Thymus (tissue), 11 donors: ENCODE data around the gene SORCS3. TPM values are rescaled to one million over a fixed set of nuclear protein-coding genes. Genes with fewer than 3 reads are reported as not detected.

Source experiments
- DNase-seq, 9 donors: peaks; one replicate each; pipeline ENCODE4 v3.0.0-alpha.2; 2013; ENCODE audit warnings: low spot score in 9 of 9, low read depth in 6 of 9, missing footprints in 1 of 9
- H3K27ac ChIP-seq, 2 donors: one replicate each; pipeline ENCODE4 v1.5.1; 2013; ENCODE audit warnings: control low read depth in 1 of 2, low read depth in 1 of 2, low read length in 1 of 2, mild to moderate bottlenecking in 1 of 2, moderate library complexity in 1 of 2
- H3K27me3 ChIP-seq, 2 donors: one replicate each; pipeline ENCODE4 v1.5.1; 2013; ENCODE audit warnings: low read length in 1 of 2; ENCODE audit not compliant: control insufficient read depth in 2 of 2, insufficient read depth in 1 of 2
- H3K36me3 ChIP-seq, 2 donors: one replicate each; pipeline ENCODE4 v1.5.1; 2013; ENCODE audit warnings: low read length in 1 of 2, mild to moderate bottlenecking in 1 of 2, moderate library complexity in 1 of 2; ENCODE audit not compliant: control insufficient read depth in 2 of 2, insufficient read depth in 2 of 2
- H3K4me1 ChIP-seq, 2 donors: one replicate each; pipeline ENCODE4 v1.5.1; 2013; ENCODE audit warnings: low read length in 2 of 2; ENCODE audit not compliant: control insufficient read depth in 2 of 2, insufficient read depth in 2 of 2
- H3K4me3 ChIP-seq, 2 donors: one replicate each; pipeline ENCODE4 v1.5.1; 2013; ENCODE audit warnings: low read length in 2 of 2, control low read depth in 1 of 2, mild to moderate bottlenecking in 1 of 2
- H3K9me3 ChIP-seq, 2 donors: one replicate each; pipeline ENCODE4 v1.5.1; 2013; ENCODE audit warnings: low read length in 1 of 2, mild to moderate bottlenecking in 1 of 2; ENCODE audit not compliant: control insufficient read depth in 2 of 2, insufficient read depth in 1 of 2
- WGBS: extraction: QIAGEN DNeasy Blood & Tissue Kit; methylation state at CpG from one replicate; pipeline ENCODE4 v1.1.7; 2013; 5-methylcytosine and 5-hydroxymethylcytosine counted together
- polyA plus RNA-seq: library from polyadenylated mRNA; stranded (reverse); fragments of 200-250 nt; gene quantifications from one replicate; pipeline ENCODE4 v1.2.3, GENCODE V29; 2013
- total RNA-seq: library from RNA; stranded (reverse); fragments of 120-200 nt; gene quantifications from one replicate; pipeline ENCODE4 v1.2.4, GENCODE V29; 2013
- donor health status: healthy.

The SORCS3 gene
- total and polyA plus RNA-seq, 2 donors = 0.05 TPM

- 44% methylated on average over 14 of the region's 14 CpGs for WGBS
- no peaks in the 10 kb centered on the region for H3K9me3 ChIP-seq
- no peaks in the 10 kb centered on the region for H3K36me3 ChIP-seq
- no peak for DNase-seq
- H3K4me1 ChIP-seq = no peaks in the 10 kb centered on the region
- no peak overlapping the region for H3K27ac ChIP-seq
- peaks cover 0 to 5% of the 10 kb centered on the region in 2 donors for H3K27me3 ChIP-seq
- no peak overlapping the region for H3K4me3 ChIP-seq
Measured at GRCh38 chr10:104735036-104735756, 94.1 kb downstream of the SORCS3 start.

DNA sequence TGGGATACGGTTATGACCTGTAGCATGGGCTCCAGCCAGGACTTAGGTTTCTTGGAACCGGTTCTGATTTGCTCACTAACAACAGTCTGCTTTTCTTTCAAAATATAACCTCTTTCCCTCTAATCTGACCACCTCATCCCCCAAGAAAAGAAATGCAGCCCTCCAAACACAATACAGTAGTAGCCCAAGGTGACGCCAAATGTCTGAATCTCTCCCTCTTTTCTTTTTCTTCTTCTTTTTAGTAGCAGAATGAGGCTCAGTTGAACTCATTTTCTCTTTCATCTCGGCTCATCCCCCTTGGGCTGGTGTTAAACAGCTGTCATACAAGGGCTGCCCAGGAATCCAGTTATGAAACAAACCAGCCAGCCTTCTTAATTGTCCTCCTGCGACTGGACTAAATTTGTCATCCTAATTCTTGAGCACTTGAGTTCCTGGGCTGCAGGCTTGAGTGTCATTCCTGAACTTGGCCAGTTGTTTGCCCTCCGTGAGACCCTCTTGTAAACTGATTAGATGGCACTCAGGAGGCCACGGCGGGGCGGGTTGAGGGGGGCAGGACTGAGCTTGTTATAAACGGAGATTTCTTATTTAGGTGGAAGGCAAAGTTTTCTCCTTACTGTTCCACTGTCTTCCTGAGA is 94.8 kb downstream of the SORCS3 start:
- DNase-seq = no peak
- H3K9me3 ChIP-seq = no peaks in the 10 kb centered on the region
- H3K27ac ChIP-seq = no peak overlapping the region
- H3K4me3 ChIP-seq = no peak overlapping the region
- no peaks in the 10 kb centered on the region for H3K36me3 ChIP-seq
- H3K4me1 ChIP-seq = no peaks in the 10 kb centered on the region
- 67% methylated on average over 10 of the region's 10 CpGs for WGBS
- peaks cover 0 to 5% of the 10 kb centered on the region in 2 donors for H3K27me3 ChIP-seq

DNA sequence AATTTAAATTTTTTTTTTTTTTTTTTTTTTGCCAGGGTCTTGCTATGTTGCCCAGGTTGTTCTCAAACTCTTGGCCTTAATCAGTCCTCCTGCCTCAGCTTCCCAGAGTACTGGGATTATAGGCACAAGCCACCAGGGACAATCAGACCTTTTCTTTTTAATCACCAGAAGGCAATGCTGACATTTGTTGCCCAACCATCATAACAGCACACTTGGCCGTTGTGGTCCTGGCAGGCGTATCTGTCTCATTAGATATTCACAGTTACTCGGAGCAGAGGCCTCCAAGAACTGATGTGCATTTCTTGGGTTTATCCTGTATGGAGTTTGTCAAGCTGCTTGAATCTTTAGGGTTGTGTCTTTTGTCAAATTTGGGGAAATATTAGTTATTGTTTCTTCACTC is 100.0 kb downstream of the SORCS3 start:
- 92% methylated on average over 3 of the region's 3 CpGs for WGBS
- no peaks in the 10 kb centered on the region for H3K36me3 ChIP-seq
- no peaks in the 10 kb centered on the region for H3K4me1 ChIP-seq
- no peak overlapping the region for H3K4me3 ChIP-seq
- DNase-seq = no peak
- H3K27ac ChIP-seq = no peak overlapping the region
- H3K27me3 ChIP-seq = no peaks in the 10 kb centered on the region
- no peaks in the 10 kb centered on the region for H3K9me3 ChIP-seq

- DNase-seq = no peak
- H3K9me3 ChIP-seq = no peaks in the 10 kb centered on the region
- H3K36me3 ChIP-seq = no peaks in the 10 kb centered on the region
- H3K4me1 ChIP-seq = no peaks in the 10 kb centered on the region
- H3K4me3 ChIP-seq = no peak overlapping the region
- no peak overlapping the region for H3K27ac ChIP-seq
- WGBS = 82% methylated on average over 1 of the region's 1 CpG
- H3K27me3 ChIP-seq = no peaks in the 10 kb centered on the region
Measured at GRCh38 chr10:104744052-104744451, 103.0 kb downstream of the SORCS3 start.

DNA sequence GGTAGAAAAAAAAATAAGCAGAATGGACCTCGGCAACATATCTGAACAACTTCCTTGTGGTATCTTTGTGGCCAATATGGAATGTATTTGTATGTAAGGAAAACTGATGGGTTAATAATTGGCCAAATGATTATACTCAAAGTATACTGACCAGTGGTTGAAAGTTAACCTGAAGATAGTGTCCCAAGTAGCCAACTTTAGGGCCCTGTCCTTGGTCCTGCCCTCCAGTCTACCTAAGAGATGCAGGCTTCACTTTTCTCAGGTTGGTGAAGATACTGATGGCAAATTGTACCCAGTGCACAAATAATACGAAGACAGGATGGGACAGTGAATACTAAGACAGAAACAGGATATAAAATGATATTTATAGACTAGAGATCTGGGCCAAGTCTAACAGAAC is 109.2 kb downstream of the SORCS3 start:
- Histone ChIP-seq H3K27me3 (no peaks in the 10 kb centered on the region), H3K9me3 (no peaks in the 10 kb centered on the region), H3K27ac (no peak overlapping the region), H3K4me3 (no peak overlapping the region), H3K4me1 (no peaks in the 10 kb centered on the region), H3K36me3 (no peaks in the 10 kb centered on the region)
- DNase-seq = no peak
- WGBS = 80% methylated on average over 2 of the region's 2 CpGs

DNA sequence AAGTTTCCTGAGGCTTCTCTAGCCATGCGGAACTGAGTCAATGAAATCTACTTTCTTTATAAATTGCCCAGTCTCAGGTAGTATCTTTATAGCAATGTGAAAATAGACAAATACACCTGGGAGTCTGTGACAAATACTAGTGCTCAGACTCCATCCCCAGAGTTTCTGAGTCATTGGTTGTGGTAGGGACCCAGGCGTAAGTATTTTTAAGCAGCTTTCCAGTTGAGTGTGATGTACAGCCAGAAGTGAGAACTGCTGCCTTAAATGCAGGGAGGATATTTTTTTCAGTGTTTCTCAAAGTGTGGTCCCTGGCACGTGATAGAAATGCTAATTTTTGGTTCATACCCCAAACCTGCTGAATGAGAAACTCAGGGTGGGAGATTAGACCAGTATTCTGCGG is 121.7 kb downstream of the SORCS3 start:
- H3K27me3 ChIP-seq = no peaks in the 10 kb centered on the region
- H3K27ac ChIP-seq = no peak overlapping the region
- H3K4me3 ChIP-seq = no peak overlapping the region
- H3K4me1 ChIP-seq = no peaks in the 10 kb centered on the region
- no peak for DNase-seq
- no peaks in the 10 kb centered on the region for H3K9me3 ChIP-seq
- no peaks in the 10 kb centered on the region for H3K36me3 ChIP-seq
- 78% methylated on average over 4 of the region's 4 CpGs for WGBS

DNA sequence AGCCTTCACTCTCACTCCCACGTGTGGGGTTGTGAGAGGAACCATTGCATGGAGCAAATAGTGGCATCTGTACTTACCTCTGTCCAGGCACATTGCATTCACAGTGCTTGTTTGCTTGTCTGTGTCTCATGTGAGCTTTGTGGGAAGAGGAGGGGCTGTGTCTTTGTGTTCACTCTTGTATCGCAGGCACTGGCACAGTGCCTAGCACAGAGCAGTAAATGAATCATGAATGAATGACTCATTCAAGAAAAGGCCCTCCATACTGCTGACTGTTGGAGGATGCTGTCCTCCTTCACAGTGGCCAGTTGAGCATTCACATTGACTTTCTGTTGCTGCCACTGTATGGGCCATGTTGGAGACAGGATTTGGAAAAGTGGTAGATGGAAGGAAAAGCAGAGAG is 125.3 kb downstream of the SORCS3 start:
- Histone ChIP-seq H3K27me3 (no peaks in the 10 kb centered on the region), H3K27ac (no peak overlapping the region), H3K4me3 (no peak overlapping the region), H3K4me1 (no peaks in the 10 kb centered on the region), H3K9me3 (no peaks in the 10 kb centered on the region), H3K36me3 (no peaks in the 10 kb centered on the region)
- 57% methylated on average over 2 of the region's 2 CpGs for WGBS
- DNase-seq = no peak

DNA sequence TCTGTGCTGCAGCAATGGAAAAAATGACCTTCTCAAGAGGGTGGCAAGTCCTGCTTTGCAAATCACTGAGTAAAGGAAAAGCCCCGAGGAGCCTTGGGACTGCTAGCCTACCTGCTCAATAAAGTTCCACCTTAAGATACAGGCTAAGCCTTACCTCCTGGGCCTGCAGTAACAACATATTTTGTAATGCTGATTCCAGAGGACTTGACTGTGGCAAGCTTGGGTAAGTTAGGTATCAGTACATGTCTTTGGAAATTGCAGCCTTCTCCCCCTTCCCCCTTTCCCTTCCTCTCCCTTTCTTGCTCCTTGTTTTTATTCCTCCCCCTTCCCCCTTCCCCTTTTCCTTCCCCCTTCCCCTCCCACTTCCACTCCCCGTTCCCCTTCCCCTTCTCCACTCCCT is 126.2 kb downstream of the SORCS3 start:
- no peaks in the 10 kb centered on the region for H3K9me3 ChIP-seq
- 51% methylated on average over 2 of the region's 2 CpGs for WGBS
- no peaks in the 10 kb centered on the region for H3K36me3 ChIP-seq
- DNase-seq = no peak
- H3K4me3 ChIP-seq = no peak overlapping the region
- no peaks in the 10 kb centered on the region for H3K4me1 ChIP-seq
- no peaks in the 10 kb centered on the region for H3K27me3 ChIP-seq
- no peak overlapping the region for H3K27ac ChIP-seq

DNA sequence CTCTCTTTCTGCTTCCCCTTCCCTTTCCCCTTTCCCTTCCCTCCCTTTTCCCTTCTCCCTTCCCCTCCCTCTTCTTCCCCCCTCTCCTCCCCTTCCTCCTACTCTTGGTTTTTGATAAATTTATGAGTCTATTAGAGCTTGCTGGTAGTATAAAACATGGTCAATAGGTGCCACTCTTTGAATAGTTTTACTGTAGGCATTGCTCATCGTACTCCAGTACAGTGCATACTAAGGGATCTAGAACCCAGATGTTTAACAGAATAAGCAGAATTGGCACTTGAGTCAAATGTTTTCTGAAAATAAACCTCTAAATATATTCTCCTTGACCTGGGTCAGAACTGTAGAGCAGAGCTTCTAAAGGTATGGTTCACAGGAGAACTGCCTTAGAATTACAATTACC is 126.7 kb downstream of the SORCS3 start:
- Histone ChIP-seq H3K4me3 (no peak overlapping the region), H3K9me3 (no peaks in the 10 kb centered on the region), H3K36me3 (no peaks in the 10 kb centered on the region), H3K27ac (no peak overlapping the region), H3K4me1 (no peaks in the 10 kb centered on the region), H3K27me3 (no peaks in the 10 kb centered on the region)
- no peak for DNase-seq
- 92% methylated on average over 1 of the region's 1 CpG for WGBS
